ENCODE measurements around the gene CNTNAP2.

DNA sequence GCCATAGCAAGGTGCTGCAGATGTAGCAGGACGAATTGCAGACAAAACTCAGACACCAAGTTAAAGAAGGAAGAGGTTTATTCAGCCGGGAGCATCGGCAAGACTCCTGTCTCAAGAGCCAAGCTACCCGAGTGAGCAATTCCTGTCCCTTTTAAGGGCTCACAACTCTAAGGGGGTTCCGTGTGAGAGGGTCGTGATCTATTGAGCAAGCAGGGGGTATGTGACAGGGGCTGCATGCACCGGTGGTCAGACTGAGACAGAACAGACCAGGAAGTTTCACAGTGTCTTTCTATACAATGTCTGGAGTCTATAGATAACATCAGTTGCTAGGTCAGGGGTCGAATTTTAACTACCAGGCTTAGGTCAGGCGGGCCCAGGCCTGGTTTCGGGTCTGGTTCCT is 2252.0 kb downstream of the CNTNAP2 start:
- TF ChIP-seq, protein P1, sequence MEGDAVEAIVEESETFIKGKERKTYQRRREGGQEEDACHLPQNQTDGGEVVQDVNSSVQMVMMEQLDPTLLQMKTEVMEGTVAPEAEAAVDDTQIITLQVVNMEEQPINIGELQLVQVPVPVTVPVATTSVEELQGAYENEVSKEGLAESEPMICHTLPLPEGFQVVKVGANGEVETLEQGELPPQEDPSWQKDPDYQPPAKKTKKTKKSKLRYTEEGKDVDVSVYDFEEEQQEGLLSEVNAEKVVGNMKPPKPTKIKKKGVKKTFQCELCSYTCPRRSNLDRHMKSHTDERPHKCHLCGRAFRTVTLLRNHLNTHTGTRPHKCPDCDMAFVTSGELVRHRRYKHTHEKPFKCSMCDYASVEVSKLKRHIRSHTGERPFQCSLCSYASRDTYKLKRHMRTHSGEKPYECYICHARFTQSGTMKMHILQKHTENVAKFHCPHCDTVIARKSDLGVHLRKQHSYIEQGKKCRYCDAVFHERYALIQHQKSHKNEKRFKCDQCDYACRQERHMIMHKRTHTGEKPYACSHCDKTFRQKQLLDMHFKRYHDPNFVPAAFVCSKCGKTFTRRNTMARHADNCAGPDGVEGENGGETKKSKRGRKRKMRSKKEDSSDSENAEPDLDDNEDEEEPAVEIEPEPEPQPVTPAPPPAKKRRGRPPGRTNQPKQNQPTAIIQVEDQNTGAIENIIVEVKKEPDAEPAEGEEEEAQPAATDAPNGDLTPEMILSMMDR (conservative IDR thresholded peaks at IDR 0.05), result no peak
- no peak for TF ChIP-seq ZFX (IDR thresholded peaks at IDR 0.05)

Data from C4-2B (cell line).